ENCODE results near the gene CACNA1G. TPM values are rescaled to one million over a fixed set of nuclear protein-coding genes. Genes with fewer than 3 reads are reported as not detected.

The CACNA1G gene
- total RNA-seq, 1 donor from 2014 or later: 0.27 TPM

DNA sequence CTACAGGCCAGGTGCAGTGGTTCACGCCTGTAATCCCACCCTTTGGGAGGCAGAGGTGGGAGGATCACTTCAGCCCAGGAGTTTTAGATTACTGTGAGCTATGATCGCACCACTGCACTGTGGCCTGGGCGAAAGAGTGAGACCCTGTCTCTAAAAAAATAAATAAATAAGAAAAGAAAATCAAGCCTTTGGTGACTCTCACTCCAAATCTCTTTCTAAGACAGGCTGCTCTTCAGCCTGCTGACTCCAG lies 75.1 kb downstream of the CACNA1G start:
- H3K9me3 Mint-ChIP-seq (ENCODE audit: unreplicated experiment): peaks cover 2% of the 10 kb centered on the region
- H2AFZ ChIP-seq (ENCODE audit: low read depth, low read length): no peak overlapping the region
- H4K20me1 ChIP-seq (ENCODE audit: insufficient read depth, low read length): no peaks in the 10 kb centered on the region
- H3K9ac ChIP-seq (ENCODE audit: low read length): no peak overlapping the region
- no peaks in the 10 kb centered on the region for H3K36me3 Mint-ChIP-seq (ENCODE audit: low read depth, unreplicated experiment)
- H3K4me3 Mint-ChIP-seq (ENCODE audit: unreplicated experiment): no peak overlapping the region
- peaks cover 23% of the 10 kb centered on the region for H3K4me1 Mint-ChIP-seq (ENCODE audit: low read depth, unreplicated experiment)
- peaks cover 38% of the 10 kb centered on the region for H3K4me1 ChIP-seq (ENCODE audit: insufficient read depth, low read length)
- peak overlapping the region; percentile 83 for H3K4me2 ChIP-seq (ENCODE audit: low read length)
- no peaks in the 10 kb centered on the region for H3K36me3 ChIP-seq (ENCODE audit: insufficient read depth, low read length)
- H3K27ac Mint-ChIP-seq (ENCODE audit: unreplicated experiment): no peak overlapping the region
- H3K9me3 ChIP-seq (ENCODE audit: insufficient read depth, low read depth, low read length): no peaks in the 10 kb centered on the region
- FAIRE-seq (no peak), DNase-seq (ENCODE audit: low read depth) (no peak)
- peaks cover 7% of the 10 kb centered on the region for H3K27me3 ChIP-seq (ENCODE audit: insufficient read depth, low read length)
- no peak overlapping the region for H3K27ac ChIP-seq (ENCODE audit: low read depth, low read length)
- H3K79me2 ChIP-seq (ENCODE audit: insufficient read depth, low read length): peaks cover 9% of the 10 kb centered on the region
- TF ChIP-seq CTCF (IDR thresholded peaks at IDR 0.05; ENCODE audit: insufficient read depth, low read depth, low read length) (no peak), EZH2 (IDR thresholded peaks at IDR 0.05; ENCODE audit: insufficient read depth, low read length) (no peak)
- H3K4me3 ChIP-seq (ENCODE audit: insufficient read depth, low read depth, low read length): no peak overlapping the region
- peaks cover 42% of the 10 kb centered on the region for H3K27me3 Mint-ChIP-seq (ENCODE audit: low read depth, unreplicated experiment)

DNA sequence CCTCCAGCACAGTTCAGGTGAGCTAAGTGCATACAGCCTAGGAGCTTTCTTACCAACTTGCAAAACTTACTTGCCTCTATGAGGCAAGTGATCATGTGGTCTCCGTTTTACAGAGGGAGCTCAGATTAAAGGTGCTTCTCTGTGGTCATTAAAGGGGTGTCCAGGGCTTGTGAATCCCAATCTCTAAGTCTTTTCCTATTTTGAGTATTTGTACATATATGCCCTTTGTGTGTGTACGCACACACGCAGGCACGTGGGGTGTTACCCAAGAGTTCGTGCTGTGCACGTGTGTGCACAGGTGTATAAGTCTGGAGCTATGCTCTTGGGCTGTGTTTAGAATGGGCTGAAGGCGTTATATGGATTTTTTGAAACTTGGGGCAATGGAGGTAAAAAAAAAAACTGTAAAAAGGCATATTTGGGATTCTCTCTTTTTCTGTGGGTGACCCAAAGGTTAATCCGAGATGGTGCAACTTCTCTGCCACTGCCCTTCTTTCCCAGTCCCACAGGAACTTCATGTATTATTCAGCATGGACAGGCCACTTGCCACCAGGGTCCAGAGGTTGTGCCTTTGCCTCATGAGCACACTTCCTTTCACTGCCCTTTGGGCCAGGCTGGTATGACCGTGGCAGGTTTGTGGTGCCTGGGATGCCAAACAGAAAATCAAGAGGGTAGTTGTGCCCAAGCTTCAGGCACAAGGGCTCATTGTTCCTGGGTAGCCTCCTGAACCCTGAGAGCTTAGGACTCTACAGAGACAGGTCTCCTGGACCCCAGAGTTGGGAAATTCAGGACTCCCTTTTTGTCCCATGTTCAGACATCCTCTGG lies 75.7 kb downstream of the CACNA1G start:
- Histone ChIP-seq H2AFZ (ENCODE audit: low read depth, low read length) (no peak overlapping the region), H3K79me2 (ENCODE audit: insufficient read depth, low read length) (peaks cover 9% of the 10 kb centered on the region), H3K9me3 (ENCODE audit: insufficient read depth, low read depth, low read length) (no peaks in the 10 kb centered on the region), H3K4me1 (ENCODE audit: insufficient read depth, low read length) (peaks cover 44% of the 10 kb centered on the region), H3K9ac (ENCODE audit: low read length) (no peak overlapping the region), H3K4me3 (ENCODE audit: insufficient read depth, low read depth, low read length) (no peak overlapping the region), H3K36me3 (ENCODE audit: insufficient read depth, low read length) (no peaks in the 10 kb centered on the region), H4K20me1 (ENCODE audit: insufficient read depth, low read length) (no peaks in the 10 kb centered on the region), H3K27me3 (ENCODE audit: insufficient read depth, low read length) (peaks cover 7% of the 10 kb centered on the region), H3K4me2 (ENCODE audit: low read length) (peak overlapping the region; percentile 31), H3K27ac (ENCODE audit: low read depth, low read length) (no peak overlapping the region)
- TF ChIP-seq CTCF (IDR thresholded peaks at IDR 0.05; ENCODE audit: insufficient read depth, low read depth, low read length) (no peak), EZH2 (IDR thresholded peaks at IDR 0.05; ENCODE audit: insufficient read depth, low read length) (no peak)
- DNase-seq (ENCODE audit: low read depth) (no peak), FAIRE-seq (no peak)
- Mint-ChIP-seq H3K36me3 (ENCODE audit: low read depth, unreplicated experiment) (no peaks in the 10 kb centered on the region), H3K27ac (ENCODE audit: unreplicated experiment) (no peak overlapping the region), H3K9me3 (ENCODE audit: unreplicated experiment) (peaks cover 2% of the 10 kb centered on the region), H3K27me3 (ENCODE audit: low read depth, unreplicated experiment) (peaks cover 40% of the 10 kb centered on the region), H3K4me1 (ENCODE audit: low read depth, unreplicated experiment) (peaks cover 25% of the 10 kb centered on the region), H3K4me3 (ENCODE audit: unreplicated experiment) (no peak overlapping the region)

DNA sequence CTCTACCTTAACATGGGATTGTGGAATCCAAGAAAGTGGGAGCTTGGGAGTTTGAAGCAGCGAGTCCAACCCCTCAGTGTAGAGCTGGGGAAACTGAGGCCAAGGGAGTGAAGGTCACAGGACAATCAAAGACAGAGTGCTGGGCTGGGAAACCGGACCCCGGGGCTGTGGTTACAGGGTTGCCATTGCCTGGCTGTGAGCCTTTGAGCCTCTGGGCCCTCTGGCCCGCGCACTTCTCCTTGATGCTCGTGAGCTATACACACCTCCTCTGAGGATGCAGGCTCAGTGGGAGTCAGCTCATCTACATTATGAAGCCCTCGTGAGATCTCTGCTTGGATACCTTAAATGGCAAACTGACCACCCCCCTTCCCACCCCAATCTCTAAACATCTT lies 76.3 kb downstream of the CACNA1G start:
- Histone ChIP-seq H3K27me3 (ENCODE audit: insufficient read depth, low read length) (peaks cover 7% of the 10 kb centered on the region), H3K9me3 (ENCODE audit: insufficient read depth, low read depth, low read length) (no peaks in the 10 kb centered on the region), H3K79me2 (ENCODE audit: insufficient read depth, low read length) (peaks cover 9% of the 10 kb centered on the region), H4K20me1 (ENCODE audit: insufficient read depth, low read length) (no peaks in the 10 kb centered on the region), H3K36me3 (ENCODE audit: insufficient read depth, low read length) (no peaks in the 10 kb centered on the region), H3K9ac (ENCODE audit: low read length) (no peak overlapping the region), H3K4me3 (ENCODE audit: insufficient read depth, low read depth, low read length) (no peak overlapping the region), H3K4me2 (ENCODE audit: low read length) (no peak overlapping the region), H3K4me1 (ENCODE audit: insufficient read depth, low read length) (peaks cover 43% of the 10 kb centered on the region), H2AFZ (ENCODE audit: low read depth, low read length) (no peak overlapping the region), H3K27ac (ENCODE audit: low read depth, low read length) (no peak overlapping the region)
- no peaks in the 10 kb centered on the region for H3K36me3 Mint-ChIP-seq (ENCODE audit: low read depth, unreplicated experiment)
- DNase-seq (ENCODE audit: low read depth): no peak
- peaks cover 37% of the 10 kb centered on the region for H3K27me3 Mint-ChIP-seq (ENCODE audit: low read depth, unreplicated experiment)
- H3K27ac Mint-ChIP-seq (ENCODE audit: unreplicated experiment): no peak overlapping the region
- H3K4me3 Mint-ChIP-seq (ENCODE audit: unreplicated experiment): no peak overlapping the region
- peaks cover 2% of the 10 kb centered on the region for H3K9me3 Mint-ChIP-seq (ENCODE audit: unreplicated experiment)
- peaks cover 30% of the 10 kb centered on the region for H3K4me1 Mint-ChIP-seq (ENCODE audit: low read depth, unreplicated experiment)
- no peak for FAIRE-seq
- TF ChIP-seq EZH2 (IDR thresholded peaks at IDR 0.05; ENCODE audit: insufficient read depth, low read length) (no peak), CTCF (IDR thresholded peaks at IDR 0.05; ENCODE audit: insufficient read depth, low read depth, low read length) (no peak)
